ENCODE data around the gene GALK2. TPM values are rescaled to one million over a fixed set of nuclear protein-coding genes. Genes with fewer than 3 reads are reported as not detected.
A peak's percentile ranks its signal among the peaks of the same experiment; 100 is the strongest.

Gene GALK2
- total RNA-seq, 2 experiments from 2014 or later: 11.5 to 11.9 TPM

DNA sequence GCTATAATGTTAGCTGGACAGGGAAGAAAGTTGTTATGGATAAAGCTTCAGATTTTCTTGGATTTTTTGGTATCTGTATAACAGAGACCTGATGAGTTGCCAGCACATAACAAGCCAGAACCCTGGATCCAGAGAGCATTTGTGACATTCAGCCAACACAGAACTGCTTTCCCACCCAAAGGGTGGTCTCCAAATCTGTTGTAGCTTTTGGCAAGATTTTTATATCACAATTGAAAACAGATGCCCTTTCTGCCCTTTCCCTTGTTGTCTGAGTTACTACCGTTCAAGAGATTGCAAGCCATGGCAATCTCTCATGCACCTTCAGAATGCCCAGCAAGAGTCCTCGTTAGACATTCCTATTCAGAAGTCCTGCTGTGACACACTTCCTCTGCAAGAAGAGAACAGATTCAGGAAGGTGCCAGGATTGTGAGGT lies 145.4 kb downstream of the GALK2 start:
- Mint-ChIP-seq H3K4me3 (no peak overlapping the region), H3K27me3 (no peaks in the 10 kb centered on the region), H3K36me3 (ENCODE audit: low read depth) (peaks cover 76% of the 10 kb centered on the region), H3K27ac (no peak overlapping the region), H3K4me1 (ENCODE audit: low read depth) (no peaks in the 10 kb centered on the region), H3K9me3 (no peaks in the 10 kb centered on the region)
- Histone ChIP-seq H3K4me1 (ENCODE audit: insufficient read depth, low read length) (no peaks in the 10 kb centered on the region), H3K4me3 (ENCODE audit: low read length) (no peak overlapping the region), H3K27ac (ENCODE audit: low read depth in 1 of 2, low read length in 2 of 2) (no peak overlapping the region), H3K9me3 (ENCODE audit: control insufficient read depth in 1 of 2, insufficient read depth in 1 of 2, low read length in 2 of 2) (no peaks in the 10 kb centered on the region), H3K27me3 (ENCODE audit: control insufficient read depth in 1 of 2, insufficient read depth in 2 of 2, low read length in 2 of 2) (no peaks in the 10 kb centered on the region), H3K36me3 (ENCODE audit: insufficient read depth, low read length) (peaks cover 27% of the 10 kb centered on the region)
- DNase-seq: no peak
- CTCF ChIA-PET: no interaction called here
- intact Hi-C loops (cut with DNase I, micrococcal nuclease): no loop called here
- POLR2A ChIA-PET: no interaction called here
- TF ChIP-seq, protein P1, sequence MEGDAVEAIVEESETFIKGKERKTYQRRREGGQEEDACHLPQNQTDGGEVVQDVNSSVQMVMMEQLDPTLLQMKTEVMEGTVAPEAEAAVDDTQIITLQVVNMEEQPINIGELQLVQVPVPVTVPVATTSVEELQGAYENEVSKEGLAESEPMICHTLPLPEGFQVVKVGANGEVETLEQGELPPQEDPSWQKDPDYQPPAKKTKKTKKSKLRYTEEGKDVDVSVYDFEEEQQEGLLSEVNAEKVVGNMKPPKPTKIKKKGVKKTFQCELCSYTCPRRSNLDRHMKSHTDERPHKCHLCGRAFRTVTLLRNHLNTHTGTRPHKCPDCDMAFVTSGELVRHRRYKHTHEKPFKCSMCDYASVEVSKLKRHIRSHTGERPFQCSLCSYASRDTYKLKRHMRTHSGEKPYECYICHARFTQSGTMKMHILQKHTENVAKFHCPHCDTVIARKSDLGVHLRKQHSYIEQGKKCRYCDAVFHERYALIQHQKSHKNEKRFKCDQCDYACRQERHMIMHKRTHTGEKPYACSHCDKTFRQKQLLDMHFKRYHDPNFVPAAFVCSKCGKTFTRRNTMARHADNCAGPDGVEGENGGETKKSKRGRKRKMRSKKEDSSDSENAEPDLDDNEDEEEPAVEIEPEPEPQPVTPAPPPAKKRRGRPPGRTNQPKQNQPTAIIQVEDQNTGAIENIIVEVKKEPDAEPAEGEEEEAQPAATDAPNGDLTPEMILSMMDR (IDR thresholded peaks at IDR 0.05): no peak
- ATAC-seq (ENCODE audit: poor library complexity): no peak

DNA sequence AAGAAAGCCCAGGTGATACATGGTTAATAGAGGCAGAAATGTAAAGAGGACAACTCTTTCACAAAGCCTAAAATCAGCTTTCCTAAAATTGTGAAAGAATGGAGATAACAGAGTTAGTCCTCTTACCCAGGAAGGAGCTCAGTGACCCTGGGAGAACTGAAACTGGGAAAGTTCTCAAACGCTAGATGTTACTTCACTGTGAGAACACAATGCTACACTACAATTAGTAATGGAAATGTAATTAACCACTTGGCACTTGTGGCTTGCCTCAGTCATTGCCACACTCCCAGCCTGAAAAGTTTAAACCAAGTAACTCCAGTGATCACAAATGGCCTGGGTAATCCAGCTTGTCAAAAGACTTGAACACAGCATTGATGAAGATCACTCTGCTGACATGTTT lies 150.3 kb downstream of the GALK2 start:
- ATAC-seq (ENCODE audit: poor library complexity) (no peak), DNase-seq (peak in 1 of 14 experiments; percentile 1)
- Histone ChIP-seq H3K27me3 (ENCODE audit: control insufficient read depth in 1 of 2, insufficient read depth in 2 of 2, low read length in 2 of 2) (no peaks in the 10 kb centered on the region), H3K9me3 (ENCODE audit: control insufficient read depth in 1 of 2, insufficient read depth in 1 of 2, low read length in 2 of 2) (no peaks in the 10 kb centered on the region), H3K4me3 (ENCODE audit: low read length) (no peak overlapping the region), H3K27ac (ENCODE audit: low read depth in 1 of 2, low read length in 2 of 2) (no peak overlapping the region), H3K4me1 (ENCODE audit: insufficient read depth, low read length) (no peaks in the 10 kb centered on the region), H3K36me3 (ENCODE audit: insufficient read depth, low read length) (peaks cover 27% of the 10 kb centered on the region)
- intact Hi-C loops (cut with DNase I, micrococcal nuclease): no loop called here
- ChIA-PET POLR2A (interaction anchor here (0.7 kb wide), 1 partner anchor 19 kb away, joined by 3 read pairs; no protein-coding TSS in a partner anchor), CTCF (no interaction called here)
- TF ChIP-seq, protein P1 (IDR thresholded peaks at IDR 0.05): no peak
- H3K9me3 Mint-ChIP-seq: no peaks in the 10 kb centered on the region
- H3K27ac Mint-ChIP-seq: no peak overlapping the region
- H3K4me3 Mint-ChIP-seq: no peak overlapping the region
- no peaks in the 10 kb centered on the region for H3K27me3 Mint-ChIP-seq
- peaks cover 66% of the 10 kb centered on the region for H3K36me3 Mint-ChIP-seq (ENCODE audit: low read depth)
- H3K4me1 Mint-ChIP-seq (ENCODE audit: low read depth): peaks cover 11% of the 10 kb centered on the region

DNA sequence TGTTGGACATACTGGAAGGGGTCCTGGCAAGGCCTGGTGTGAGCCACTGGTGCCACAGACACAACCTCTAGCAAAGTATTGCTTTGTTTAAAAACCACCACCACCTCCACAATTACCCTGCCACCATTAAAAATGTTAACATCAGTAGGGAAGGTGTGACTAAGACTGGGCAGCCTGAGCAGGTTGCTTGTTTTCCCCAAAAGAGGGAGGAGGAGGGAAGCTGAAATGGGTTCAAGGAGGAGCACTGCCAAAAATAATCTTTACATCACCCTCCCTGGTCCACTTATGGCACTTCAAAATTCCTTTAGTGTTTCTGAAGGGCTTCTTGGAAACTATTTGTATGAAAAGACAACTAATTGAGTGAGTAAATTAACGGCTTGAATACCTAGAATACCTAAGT lies 153.2 kb downstream of the GALK2 start:
- H3K27me3 ChIP-seq (ENCODE audit: control insufficient read depth in 1 of 2, insufficient read depth in 2 of 2, low read length in 2 of 2): no peaks in the 10 kb centered on the region
- CTCF ChIA-PET: no interaction called here
- TF ChIP-seq, protein P1 (IDR thresholded peaks at IDR 0.05): no peak
- POLR2A ChIA-PET: no interaction called here
- peaks cover 62% of the 10 kb centered on the region for H3K36me3 Mint-ChIP-seq (ENCODE audit: low read depth)
- no peak overlapping the region for H3K4me3 ChIP-seq (ENCODE audit: low read length)
- no peak overlapping the region for H3K27ac Mint-ChIP-seq
- no peaks in the 10 kb centered on the region for H3K9me3 ChIP-seq (ENCODE audit: control insufficient read depth in 1 of 2, insufficient read depth in 1 of 2, low read length in 2 of 2)
- no peaks in the 10 kb centered on the region for H3K4me1 ChIP-seq (ENCODE audit: insufficient read depth, low read length)
- DNase-seq (no peak), ATAC-seq (ENCODE audit: poor library complexity) (no peak)
- peaks cover 27% of the 10 kb centered on the region for H3K36me3 ChIP-seq (ENCODE audit: insufficient read depth, low read length)
- no peaks in the 10 kb centered on the region for H3K27me3 Mint-ChIP-seq
- no peak overlapping the region for H3K4me3 Mint-ChIP-seq
- intact Hi-C loops (cut with DNase I, micrococcal nuclease): no loop called here
- no peak overlapping the region for H3K27ac ChIP-seq (ENCODE audit: low read depth in 1 of 2, low read length in 2 of 2)
- H3K4me1 Mint-ChIP-seq (ENCODE audit: low read depth): peaks cover 11% of the 10 kb centered on the region
- H3K9me3 Mint-ChIP-seq: no peaks in the 10 kb centered on the region

All from CD4-positive, alpha-beta T cell (primary cell).